OCI-LY7 (cell line): ENCODE results near the gene LRP5. TPM values are rescaled to one million over a fixed set of nuclear protein-coding genes. Genes with fewer than 3 reads are reported as not detected.
"Not testable (repeated sequence)": the region's sequence is repeated elsewhere in the genome, so short reads cannot be mapped to it uniquely, and the experiment has no call there.

Experiments
- BruUV-seq: library from RNA; stranded (reverse); fragments of 400-500 nt; replicated peaks from 2 replicates; lab custom pipeline; 2021; lab: Mats Ljungman, UMichigan
- CTCF ChIA-PET: fragments of 300-600 bp; sonication (Branson Sonifier 250); formaldehyde crosslinking; loops from one replicate; lab custom pipeline; 2022; ENCODE audit warnings: antibody characterized with exemption; ENCODE audit not compliant: unreplicated experiment; lab: Charles Lee
- POLR2A ChIA-PET: fragments of 300-600 bp; sonication (Branson Sonifier 250); formaldehyde crosslinking; loops from one replicate; lab custom pipeline; 2022; ENCODE audit warnings: antibody characterized with exemption; lab: Charles Lee
- DNase-seq: peaks from one replicate; pipeline ENCODE4 v3.0.0-alpha.2; 2015; ENCODE audit warnings: low spot score
- H2AFZ ChIP-seq: fragments of 200-600 bp; sonication (generic), shearing (Covaris generic); 2 replicates; pipeline ENCODE4 v1.6.1; 2014; ENCODE audit warnings: mild to moderate bottlenecking, antibody characterized with exemption, low read length, moderate library complexity
- H3K27ac ChIP-seq: fragments of 200-600 bp; sonication (generic); 2 replicates; pipeline ENCODE4 v1.5.1; 2014; ENCODE audit warnings: mixed run types, low read depth, mild to moderate bottlenecking, moderate library complexity, low read length, inconsistent platforms; ENCODE audit not compliant: poor library complexity, severe bottlenecking
- H3K36me3 ChIP-seq: fragments of 200-600 bp; sonication (generic); 2 replicates; pipeline ENCODE4 v1.6.1; 2014; ENCODE audit warnings: mild to moderate bottlenecking, antibody characterized with exemption, low read length, moderate library complexity, mixed read lengths; ENCODE audit not compliant: insufficient read depth
- H3K4me1 ChIP-seq: fragments of 200-600 bp; sonication (generic); 2 replicates; pipeline ENCODE4 v1.5.1; 2014; ENCODE audit warnings: mild to moderate bottlenecking, low read length; ENCODE audit not compliant: insufficient read depth, poor library complexity, severe bottlenecking
- H3K4me2 ChIP-seq: fragments of 200-600 bp; sonication (generic); 2 replicates; pipeline ENCODE4 v1.6.1; 2014; ENCODE audit warnings: mild to moderate bottlenecking, low read length
- H3K4me3 ChIP-seq: fragments of 200-600 bp; sonication (generic); 2 replicates; pipeline ENCODE4 v1.5.1; 2014; ENCODE audit warnings: mild to moderate bottlenecking, low read depth, low read length; ENCODE audit not compliant: poor library complexity, severe bottlenecking
- H3K79me2 ChIP-seq: fragments of 200-600 bp; sonication (generic); 2 replicates; pipeline ENCODE4 v1.6.1; 2016; ENCODE audit warnings: low read depth, mild to moderate bottlenecking, low read length, moderate library complexity, mixed read lengths; ENCODE audit not compliant: insufficient read depth
- H3K9me2 ChIP-seq: fragments of 200-600 bp; sonication (generic); 2 replicates; pipeline ENCODE4 v1.6.1; 2016; ENCODE audit warnings: mild to moderate bottlenecking, low read length, mixed read lengths; ENCODE audit not compliant: insufficient read depth
- H3K9me3 ChIP-seq: fragments of 200-600 bp; sonication (generic); 2 replicates; pipeline ENCODE4 v1.6.1; 2014; ENCODE audit warnings: mild to moderate bottlenecking, mixed run types, low read length, mixed read lengths
- H4K20me1 ChIP-seq: fragments of 200-600 bp; sonication (generic); 2 replicates; pipeline ENCODE4 v1.6.1; 2014; ENCODE audit warnings: mild to moderate bottlenecking, antibody characterized with exemption, low read length, moderate library complexity, mixed read lengths; ENCODE audit not compliant: insufficient read depth
- CTCF ChIP-seq: fragments of 200-600 bp; sonication (generic); conservative IDR thresholded peaks from 2 replicates; pipeline ENCODE4 v1.5.1; 2014; ENCODE audit warnings: mild to moderate bottlenecking, antibody characterized with exemption, low read length, moderate library complexity, mixed read lengths
- EZH2phosphoT487 ChIP-seq: fragments of 200-600 bp; sonication (generic); IDR thresholded peaks from 2 replicates; pipeline ENCODE4 v1.6.1; 2018; ENCODE audit warnings: low read depth, borderline replicate concordance, mild to moderate bottlenecking, mixed run types, antibody characterized with exemption, low read length, moderate library complexity, mixed read lengths
- intact Hi-C: fragments of 100-400 bp; cut with micrococcal nuclease; formaldehyde crosslinking; loops from one replicate; pipeline ENCODE4 v1.10.0; 2022; ENCODE audit not compliant: unreplicated experiment
- total RNA-seq, 2 experiments: library from RNA; depleted of rRNA in 1 of 2; stranded (reverse); fragments of >200 nt in 1 of 2; shearing (Covaris generic) in 1 of 2; gene quantifications; 2 replicates each; pipeline ENCODE4 v1.2.3, GENCODE V29; 2014 to 2022

The LRP5 gene
- total RNA-seq, 2 experiments from 2014 or later, result 0.60 TPM; not detected in 1

DNA sequence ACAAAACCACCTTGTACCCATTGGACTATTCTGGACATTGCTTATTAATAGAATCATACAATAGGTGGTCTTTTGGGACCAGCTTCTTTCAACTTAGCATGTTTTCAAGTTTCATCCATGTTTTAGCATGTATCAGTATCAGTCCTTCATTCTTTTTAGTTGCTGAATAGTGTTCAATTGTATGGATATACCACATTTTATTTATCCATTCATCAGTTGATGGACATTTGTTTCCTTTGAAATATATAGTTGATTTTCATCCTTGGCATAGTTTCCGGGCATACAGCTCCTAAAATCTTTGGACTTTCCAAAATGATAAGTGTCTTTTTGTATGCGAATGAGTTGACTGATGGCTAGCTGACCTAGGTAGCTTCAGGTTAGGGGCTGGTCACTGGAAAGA is 160.4 kb downstream of the LRP5 start:
- no peak overlapping the region for H3K27ac ChIP-seq
- H3K4me2 ChIP-seq, result no peak overlapping the region
- ChIA-PET CTCF (no interaction called here), POLR2A (no interaction called here)
- no peak for DNase-seq
- H3K36me3 ChIP-seq, result peaks cover 82% of the 10 kb centered on the region
- no TSS peak for BruUV-seq
- TF ChIP-seq CTCF, result no peak
- TF ChIP-seq EZH2phosphoT487, result no peak
- H3K4me3 ChIP-seq, result no peak overlapping the region
- peaks cover 22% of the 10 kb centered on the region for H4K20me1 ChIP-seq
- no peak overlapping the region for H2AFZ ChIP-seq
- H3K79me2 ChIP-seq, result peaks cover 85% of the 10 kb centered on the region
- intact Hi-C loops, result no loop called here
- H3K4me1 ChIP-seq, result peaks cover 20% of the 10 kb centered on the region
- H3K9me3 ChIP-seq, result peaks cover 13% of the 10 kb centered on the region; the same call in 1 of the 2 replicates
- H3K9me2 ChIP-seq, result no peaks in the 10 kb centered on the region

DNA sequence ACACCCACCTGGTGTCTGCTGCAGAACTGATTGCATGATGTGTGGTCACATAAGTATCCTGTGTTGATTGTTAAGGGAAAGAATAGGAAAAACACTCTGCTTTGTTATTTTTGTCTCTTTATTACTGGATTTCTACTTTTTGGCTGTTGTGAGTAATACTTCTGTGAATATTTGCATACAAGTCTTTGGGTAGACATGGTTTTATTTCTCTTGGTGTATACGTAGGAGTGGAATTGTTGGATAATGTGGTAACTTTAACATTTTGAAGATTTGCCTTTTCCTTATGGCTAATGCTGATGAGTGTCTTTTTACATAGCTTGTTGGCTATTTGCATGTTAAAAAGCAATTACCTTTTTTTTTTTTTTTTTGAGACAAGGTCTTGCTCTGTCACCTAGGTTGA is 161.3 kb downstream of the LRP5 start:
- CTCF ChIA-PET, result no interaction called here
- POLR2A ChIA-PET, result interaction anchor here (0.8 kb wide), 1 partner anchor 12 kb away, joined by 5 read pairs; no protein-coding TSS in a partner anchor
- intact Hi-C loops, result no loop called here
- H3K4me3 ChIP-seq, result no peak overlapping the region
- no peak for DNase-seq
- peaks cover 84% of the 10 kb centered on the region for H3K36me3 ChIP-seq
- no peaks in the 10 kb centered on the region for H3K9me2 ChIP-seq
- TF ChIP-seq EZH2phosphoT487 (no peak), CTCF (no peak)
- H3K4me1 ChIP-seq, result peaks cover 11% of the 10 kb centered on the region
- peaks cover 85% of the 10 kb centered on the region for H3K79me2 ChIP-seq
- no TSS peak for BruUV-seq
- peaks cover 15% of the 10 kb centered on the region for H4K20me1 ChIP-seq
- no peak overlapping the region for H3K4me2 ChIP-seq
- H2AFZ ChIP-seq, result no peak overlapping the region
- H3K27ac ChIP-seq, result no peak overlapping the region
- H3K9me3 ChIP-seq, result peaks cover 13% of the 10 kb centered on the region; the same call in 1 of the 2 replicates

- H3K79me2 ChIP-seq, result peaks cover 85% of the 10 kb centered on the region
- H2AFZ ChIP-seq, DNase-seq, BruUV-seq, CTCF ChIA-PET, H3K4me2 ChIP-seq, H3K4me1 ChIP-seq, H3K27ac ChIP-seq, H3K4me3 ChIP-seq, intact Hi-C loops, H3K9me2 ChIP-seq: not testable (repeated sequence)
- peaks cover 26% of the 10 kb centered on the region for H3K9me3 ChIP-seq
- H3K36me3 ChIP-seq, result peaks cover 84% of the 10 kb centered on the region
- POLR2A ChIA-PET, result interaction anchor here (0.6 kb wide), 1 partner anchor 78 kb away, joined by 5 read pairs; no protein-coding TSS in a partner anchor
- peaks cover 15% of the 10 kb centered on the region; the same call in 1 of the 2 replicates for H4K20me1 ChIP-seq
These were observed 163.2 kb downstream of the LRP5 start for GRCh38 chr11:68475626-68476025.
